Activated CD8-positive, alpha-beta memory T cell treated with anti-CD3 and anti-CD28 coated beads, Interleukin-2, amount 50 U/mL, for 24 hours (primary cell): ENCODE results near the gene STAP1.
"Not testable (repeated sequence)": the region's sequence is repeated elsewhere in the genome, so short reads cannot be mapped to it uniquely, and the experiment has no call there.

Experiments used
- DNase-seq: peaks from one replicate; pipeline ENCODE4 v3.0.0-alpha.2; 2020; ENCODE audit errors: extremely low read depth

The STAP1 gene, protein sequence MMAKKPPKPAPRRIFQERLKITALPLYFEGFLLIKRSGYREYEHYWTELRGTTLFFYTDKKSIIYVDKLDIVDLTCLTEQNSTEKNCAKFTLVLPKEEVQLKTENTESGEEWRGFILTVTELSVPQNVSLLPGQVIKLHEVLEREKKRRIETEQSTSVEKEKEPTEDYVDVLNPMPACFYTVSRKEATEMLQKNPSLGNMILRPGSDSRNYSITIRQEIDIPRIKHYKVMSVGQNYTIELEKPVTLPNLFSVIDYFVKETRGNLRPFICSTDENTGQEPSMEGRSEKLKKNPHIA

DNA sequence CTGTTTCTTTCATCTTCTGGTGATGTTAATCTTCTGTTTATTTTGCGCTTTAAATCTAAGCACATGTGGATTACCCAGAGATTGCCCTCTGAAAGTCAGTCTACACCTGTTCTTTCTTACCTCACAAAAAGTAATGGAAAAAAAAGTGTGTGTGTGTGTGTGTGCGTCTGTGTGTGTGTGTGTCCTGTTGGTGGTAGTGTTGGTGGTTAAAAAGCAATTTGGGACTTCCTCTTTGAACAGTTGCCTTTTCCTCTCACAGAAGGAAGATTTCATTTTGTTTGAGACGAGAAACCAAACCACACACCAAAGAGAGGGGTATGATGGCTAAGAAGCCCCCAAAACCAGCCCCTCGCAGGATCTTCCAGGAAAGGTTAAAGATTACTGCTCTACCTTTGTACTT, at the start of gene STAP1:
STAP1 (plus strand) TSS at position 235 of the 400 bp plus-strand sequence; CDS start at position 318, 83 bp downstream.
- no peak for DNase-seq

DNA sequence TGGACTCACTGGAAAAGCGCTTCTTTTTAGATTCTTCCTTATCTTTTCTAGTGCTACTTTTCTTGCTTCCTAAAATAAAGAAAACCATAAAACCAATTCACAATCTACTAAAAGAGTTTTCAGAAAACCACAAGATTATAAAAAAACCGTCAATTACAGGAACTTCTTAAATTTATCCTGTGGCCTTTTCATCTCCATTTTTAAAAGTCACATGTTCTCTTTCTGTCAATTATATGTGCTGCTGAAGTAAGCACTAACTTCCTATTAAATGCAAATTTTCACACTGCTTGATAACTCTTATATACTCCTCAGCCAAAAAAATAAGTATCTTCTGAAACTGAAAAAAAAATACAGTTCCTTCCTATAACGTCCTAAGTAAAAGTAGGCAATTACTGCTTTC, 46.0 kb upstream of the STAP1 start:
- DNase-seq: no peak

DNA sequence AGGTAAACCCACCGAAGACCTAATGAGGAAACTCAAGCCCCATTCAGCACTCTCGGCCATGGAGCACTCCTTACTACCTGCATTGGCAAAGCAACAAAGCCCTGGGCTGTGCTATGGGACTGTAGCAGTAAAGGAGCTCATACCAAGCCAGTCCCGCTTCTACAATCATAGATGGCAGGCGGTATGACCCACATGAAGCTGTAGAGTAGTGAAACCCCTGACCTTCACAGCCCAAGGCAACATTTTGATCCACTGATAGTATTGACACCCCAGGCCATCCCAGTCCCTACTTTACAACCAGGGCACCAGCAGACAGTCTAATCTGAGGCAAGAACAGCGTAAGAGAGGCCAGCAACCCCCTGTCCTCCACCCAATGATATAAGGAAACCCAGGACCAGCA, 38.4 kb upstream of the STAP1 start:
- no peak for DNase-seq

DNA sequence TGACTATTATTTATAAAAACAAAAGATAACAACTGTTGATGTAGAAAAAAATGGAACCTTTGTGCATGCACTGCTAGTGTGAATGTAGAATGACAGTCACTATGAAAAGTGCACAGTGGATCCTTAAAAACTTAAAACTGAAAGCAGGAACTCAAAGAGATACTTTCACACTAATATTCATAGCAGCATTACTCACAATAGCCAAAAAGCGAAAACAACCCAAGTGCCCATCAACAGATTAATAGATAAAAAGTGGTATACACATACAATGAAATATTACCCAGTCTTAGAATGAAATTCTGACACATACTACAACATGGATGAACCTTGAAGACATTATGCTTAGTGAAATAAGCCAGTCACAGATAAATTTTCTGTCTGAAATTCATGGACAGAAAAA, 37.0 kb upstream of the STAP1 start:
- DNase-seq: no peak

DNA sequence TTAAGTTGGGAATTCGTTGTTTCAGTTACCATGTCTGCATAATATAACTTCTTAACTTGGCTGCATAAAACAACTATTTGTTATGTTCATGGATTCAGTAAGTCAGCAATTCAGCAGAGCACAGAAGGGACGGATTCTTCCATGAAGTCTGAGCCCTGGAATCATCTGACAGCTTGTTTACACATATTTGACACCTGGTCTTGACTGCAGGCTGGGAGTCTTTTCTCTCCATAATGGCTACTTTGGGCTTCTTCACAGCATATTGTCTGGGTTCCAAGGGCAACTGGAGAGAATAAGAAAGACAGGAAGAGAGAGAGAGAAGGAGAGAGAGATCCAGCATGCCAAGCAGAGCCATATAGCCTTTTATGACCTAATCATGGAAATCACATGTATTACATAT, 36.3 kb upstream of the STAP1 start:
- no peak for DNase-seq

DNA sequence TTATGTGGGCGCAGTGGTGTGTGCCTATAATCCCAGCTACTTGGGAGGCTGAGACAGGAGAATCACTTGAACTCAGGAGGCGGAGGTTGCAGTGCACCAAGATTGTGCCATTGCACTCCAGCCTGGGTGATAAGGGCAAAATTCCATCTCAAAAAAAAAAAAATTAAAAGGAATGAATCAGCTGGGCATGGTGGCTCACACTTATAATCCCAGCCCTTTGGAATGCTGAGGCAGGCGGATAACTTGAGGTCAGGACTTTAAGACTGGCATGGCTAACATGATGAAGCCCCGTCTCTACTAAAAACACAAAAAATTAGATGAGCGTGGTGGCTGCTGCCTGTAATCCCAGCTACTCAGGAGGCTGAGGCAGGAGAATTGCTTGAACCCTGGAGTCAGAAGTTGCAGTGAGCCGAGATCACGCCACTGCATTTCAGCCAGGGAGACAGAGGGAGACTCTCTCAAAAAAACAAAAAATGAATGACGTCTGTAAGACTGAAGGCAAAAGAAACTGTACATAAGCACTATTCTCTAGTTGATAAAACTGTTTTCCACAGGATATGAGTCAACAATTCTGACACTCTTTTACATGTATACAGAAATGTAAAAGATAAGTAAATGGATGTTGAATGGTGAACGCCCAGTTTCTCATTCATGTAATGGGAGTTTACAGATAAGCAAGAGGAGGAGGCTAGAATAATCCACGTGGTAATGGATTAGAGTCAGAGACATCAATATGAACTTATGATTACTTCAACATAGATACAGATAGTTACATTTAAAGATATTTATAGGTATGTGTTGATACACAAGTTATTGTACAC, 35.5 kb upstream of the STAP1 start:
- DNase-seq: no peak

DNA sequence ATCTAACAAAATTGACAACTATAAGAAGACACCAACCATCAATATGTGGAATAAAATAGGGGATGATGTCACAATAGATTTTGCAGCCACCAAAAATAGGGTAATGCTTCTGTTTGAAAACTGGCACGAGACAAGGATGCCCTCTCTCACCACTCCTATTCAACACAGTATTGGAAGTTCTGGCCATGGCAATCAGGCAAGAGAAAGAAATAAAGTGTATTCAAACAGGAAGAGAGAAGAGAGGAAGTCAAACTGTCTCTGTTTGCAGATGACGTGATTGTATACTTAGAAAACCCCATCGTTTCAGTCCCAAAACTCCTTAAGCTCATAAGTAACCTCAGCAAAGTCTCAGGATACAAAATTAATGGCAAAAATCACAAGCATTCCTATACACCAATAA, 34.4 kb upstream of the STAP1 start:
- not testable (repeated sequence) for DNase-seq

DNA sequence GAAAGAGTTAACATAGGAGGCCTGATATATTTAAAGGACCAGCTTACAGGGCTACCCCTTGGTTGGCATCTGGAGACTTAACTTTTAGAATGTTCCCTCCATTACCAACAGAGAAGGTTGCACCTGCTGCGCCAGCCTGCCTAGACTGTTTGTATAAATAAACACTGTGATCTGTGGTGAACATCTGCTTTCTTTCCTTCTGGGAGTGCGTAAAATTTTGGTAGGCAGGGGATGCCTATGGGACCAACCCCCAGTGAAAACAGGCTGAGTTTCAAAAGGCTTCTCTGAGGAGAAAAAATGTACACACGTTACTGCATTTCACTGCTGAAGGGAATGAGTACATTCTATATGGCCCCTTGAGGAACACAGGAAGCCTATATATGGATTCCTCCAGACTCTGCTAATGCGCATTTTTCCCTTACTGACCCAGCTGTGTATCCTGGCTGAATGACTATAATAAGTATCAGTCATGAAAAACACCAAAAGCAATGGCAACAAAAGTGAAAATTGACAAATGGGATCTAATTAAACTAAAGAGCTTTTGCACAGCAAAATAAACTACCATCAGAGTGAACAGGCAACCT, 27.1 kb upstream of the STAP1 start:
- no peak for DNase-seq

DNA sequence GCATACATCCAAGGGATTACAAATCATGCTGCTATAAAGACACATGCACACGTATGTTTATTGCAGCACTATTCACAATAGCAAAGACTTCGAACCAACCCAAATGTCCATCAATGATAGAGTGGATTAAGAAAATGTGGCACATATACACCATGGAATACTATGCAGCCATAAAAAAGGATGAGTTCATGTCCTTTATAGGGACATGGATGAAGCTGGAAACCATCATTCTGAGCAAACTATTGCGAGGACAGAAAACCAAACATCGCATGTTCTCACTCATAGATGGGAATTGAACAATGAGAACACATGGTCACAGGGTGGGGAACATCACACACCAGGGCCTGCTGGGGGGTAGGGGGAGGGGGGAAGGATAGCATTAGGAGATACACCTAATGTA, 26.1 kb upstream of the STAP1 start:
- DNase-seq: not testable (repeated sequence)

DNA sequence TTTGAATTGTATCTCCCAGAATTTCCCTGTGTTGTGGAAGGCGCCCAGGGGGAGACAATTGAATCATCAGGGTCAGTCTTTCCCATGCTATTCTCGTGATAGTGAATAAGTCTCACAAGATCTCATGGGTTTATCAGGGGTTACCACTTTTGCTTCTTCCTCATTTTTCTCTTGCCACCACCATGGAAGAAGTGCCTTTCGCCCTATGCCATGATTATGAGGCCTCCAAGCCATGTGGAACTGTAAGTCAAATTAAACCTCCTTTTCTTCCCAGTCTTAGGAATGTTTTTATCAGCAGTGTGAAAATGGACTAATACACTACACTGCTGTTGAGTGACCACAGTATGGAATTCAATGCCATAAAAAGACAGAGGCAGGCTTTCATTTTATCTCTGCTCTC, 25.4 kb upstream of the STAP1 start:
- DNase-seq: no peak

DNA sequence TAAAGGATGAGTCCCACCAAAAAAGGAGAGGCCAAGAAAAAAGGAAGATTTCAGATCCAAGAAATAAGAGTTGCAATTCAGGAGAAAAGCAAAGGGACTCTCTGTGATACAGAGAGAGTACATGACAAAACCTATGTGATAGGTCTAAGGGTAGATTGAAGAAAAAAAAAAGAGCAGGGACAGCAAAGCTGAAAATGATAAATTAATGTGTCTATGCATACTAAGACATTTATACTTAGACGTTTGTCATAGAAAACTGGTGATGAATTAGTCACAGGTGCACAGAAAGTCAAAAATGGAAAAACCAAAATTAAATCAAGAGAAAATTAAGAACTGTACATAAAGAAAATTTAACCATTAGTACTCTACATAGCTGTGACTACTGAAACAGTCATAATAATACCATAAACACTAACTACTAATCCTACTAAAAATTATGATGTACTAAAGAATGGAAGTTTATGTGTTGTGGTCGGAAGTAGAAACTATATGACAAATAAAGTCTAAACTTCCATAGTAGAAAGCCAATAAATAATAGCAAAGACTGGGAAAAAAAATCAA, 23.2 kb upstream of the STAP1 start:
- DNase-seq: no peak

DNA sequence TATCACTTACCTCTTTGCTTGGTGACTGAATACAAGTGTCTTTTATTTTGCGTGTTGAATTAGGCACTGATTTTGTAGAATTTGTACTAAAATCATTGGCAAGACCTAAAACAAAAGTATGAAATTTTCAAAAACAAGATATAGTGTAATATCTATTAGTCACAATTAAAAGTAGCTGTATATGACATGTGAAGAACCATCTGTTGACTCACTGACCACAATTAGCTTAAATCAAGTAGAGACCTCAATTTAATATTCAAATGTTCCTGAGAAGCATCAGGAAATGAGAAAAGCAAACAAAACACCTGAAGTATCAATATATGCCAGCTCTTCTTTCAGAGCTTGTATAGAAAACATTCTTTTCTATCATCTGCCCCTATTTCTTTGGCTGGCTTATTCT, 18.7 kb upstream of the STAP1 start:
- no peak for DNase-seq

DNA sequence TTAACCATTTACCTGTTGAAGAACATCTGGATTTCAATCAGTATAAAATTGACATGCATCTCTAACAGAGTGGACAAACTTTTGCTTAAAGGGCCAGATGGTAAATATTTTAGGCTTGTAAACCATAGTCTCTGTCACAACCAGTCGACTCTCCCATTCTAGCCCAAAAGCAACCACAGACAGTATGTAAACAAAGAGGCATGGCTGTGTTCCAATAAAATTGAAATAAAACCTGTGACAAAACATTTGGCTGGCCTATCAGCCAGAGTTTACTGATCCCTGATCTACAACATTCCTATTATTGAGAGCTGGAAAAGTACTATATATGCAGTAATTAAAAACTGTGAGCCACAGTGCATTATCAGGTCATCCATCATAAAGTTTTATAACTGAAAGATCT, 16.5 kb upstream of the STAP1 start:
- DNase-seq: no peak

DNA sequence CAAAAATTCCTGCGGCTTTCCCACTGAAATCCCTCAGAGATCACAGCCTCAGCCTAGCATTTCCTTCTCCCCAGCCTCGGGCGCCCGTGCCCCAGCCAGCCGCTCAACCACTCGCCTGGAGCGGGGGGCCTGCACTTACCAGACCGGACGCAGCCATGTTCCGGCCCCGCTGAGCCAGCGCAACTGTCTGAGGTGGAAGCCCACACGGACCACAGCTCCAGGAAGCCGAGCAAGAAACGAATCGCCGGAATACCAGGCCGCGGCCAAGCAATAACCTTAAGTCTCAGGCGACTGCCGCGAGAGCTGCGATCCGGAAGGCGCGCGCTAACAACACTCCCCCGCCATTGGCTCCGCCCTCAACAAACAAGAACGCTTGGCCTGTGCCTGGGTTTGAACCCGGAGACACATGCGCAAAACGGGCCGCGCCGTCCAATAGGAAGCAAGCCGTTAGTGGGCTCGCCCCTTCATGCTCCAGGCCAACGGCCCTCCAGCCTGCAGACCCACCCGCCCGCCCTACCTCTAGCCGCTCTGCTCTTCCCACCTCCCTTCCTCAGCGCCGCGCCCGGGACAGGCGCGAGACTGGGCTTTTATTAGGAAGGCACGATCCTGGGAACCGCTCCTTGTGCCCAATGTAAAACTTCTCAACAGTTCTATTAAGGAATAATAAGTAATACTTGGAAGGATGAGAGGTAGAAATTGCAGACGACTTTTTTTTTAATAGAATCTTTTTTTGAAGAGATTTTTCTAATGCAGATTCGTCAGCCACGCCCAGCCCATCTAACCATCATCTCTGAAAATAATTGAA, 13.1 kb upstream of the STAP1 start, which contains the start of gene CENPC:
CENPC (minus strand) TSS at position 305 of the 805 bp plus-strand sequence; CDS start at position 157, 148 bp downstream.
- peak; percentile 88 for DNase-seq

DNA sequence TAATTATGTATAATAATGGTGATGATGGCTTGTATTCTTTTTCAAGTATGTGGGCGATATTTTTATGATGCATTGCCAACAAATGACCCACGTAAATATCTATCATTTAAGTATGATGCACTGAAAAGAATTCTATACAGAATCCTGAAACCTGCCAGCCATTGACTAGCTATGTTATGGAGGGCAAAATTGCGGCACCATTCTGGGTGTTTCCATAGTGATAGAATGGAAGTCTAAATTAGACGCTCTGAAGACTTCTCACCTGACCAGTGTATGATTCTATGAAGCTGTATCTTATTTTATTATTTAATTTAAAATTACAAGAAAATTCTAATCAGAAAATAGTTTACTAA, 12.5 kb upstream of the STAP1 start:
- no peak for DNase-seq

DNA sequence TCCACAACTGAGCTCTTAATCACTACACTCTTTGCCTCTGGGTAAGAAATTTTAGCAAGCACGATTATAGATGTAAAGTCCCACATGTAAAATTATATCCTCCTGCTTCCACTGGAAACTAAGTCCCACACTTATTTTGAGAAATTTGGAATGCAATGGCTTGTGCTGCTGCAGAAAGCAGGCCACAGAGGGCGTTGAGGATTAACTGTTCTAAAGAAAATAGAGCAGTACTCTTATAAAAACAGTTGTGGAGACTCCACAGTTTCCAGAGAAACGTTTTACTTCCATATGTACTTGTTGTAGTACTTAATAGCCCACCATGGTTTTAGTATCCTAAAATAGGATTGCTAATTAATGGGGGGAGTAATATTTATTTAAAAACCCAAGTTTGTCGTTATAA, 11.6 kb upstream of the STAP1 start:
- DNase-seq: no peak

DNA sequence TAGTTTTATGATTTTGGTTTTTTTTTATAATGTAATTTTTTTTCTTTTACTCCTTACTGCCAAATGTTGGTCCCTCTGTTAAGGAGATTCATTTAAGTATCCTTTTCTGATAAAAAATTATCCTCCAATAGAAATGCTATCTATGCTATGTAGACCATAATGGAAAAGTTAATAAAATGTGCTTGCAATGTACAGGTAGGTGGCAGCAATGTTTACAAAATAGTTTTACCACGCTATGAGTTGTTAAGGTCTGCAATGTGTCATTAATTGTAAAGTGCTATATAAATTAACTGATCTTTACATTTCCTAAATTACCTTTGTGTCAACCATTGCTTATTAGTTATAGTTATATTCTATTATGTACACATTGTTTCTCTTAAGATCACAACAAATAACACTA, 9.4 kb upstream of the STAP1 start:
- no peak for DNase-seq

DNA sequence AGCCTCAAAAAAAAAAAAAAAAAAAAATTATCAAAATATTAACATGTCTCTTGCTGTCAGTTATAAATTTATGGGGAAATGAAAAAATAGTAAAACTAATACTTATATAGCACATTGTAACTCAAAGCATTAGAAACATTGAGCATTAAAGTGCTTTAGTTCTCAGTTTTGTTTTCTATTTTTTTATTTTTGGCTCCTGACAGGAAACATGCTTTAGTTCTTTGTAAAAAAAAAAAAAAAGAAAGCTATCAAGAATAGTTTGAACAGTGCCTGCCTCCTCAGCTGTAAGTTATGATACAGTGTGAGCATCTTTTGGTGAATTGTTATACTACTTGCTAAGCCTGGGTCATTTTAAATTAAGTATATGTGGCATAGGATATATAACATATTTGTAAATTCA, 8.1 kb upstream of the STAP1 start:
- no peak for DNase-seq

DNA sequence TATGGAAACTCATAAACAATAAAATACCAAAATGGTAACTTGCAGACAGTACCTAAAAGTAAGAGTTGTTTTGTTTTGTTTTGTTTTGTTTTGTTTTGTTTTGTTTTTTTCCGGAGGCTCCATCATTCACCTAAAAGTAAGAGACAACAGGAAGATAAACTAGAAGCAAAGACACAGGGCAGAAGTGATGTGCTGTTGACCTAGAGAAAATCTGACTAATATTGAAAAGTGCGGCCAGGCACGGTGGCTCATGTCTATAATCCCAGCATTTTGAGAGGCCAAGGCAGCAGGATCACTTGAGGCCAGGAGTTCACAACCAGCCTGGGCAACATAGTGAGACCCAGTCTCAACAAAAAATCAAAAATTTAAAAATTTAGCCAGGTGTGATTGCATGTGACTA, 7.7 kb upstream of the STAP1 start:
- DNase-seq: no peak

DNA sequence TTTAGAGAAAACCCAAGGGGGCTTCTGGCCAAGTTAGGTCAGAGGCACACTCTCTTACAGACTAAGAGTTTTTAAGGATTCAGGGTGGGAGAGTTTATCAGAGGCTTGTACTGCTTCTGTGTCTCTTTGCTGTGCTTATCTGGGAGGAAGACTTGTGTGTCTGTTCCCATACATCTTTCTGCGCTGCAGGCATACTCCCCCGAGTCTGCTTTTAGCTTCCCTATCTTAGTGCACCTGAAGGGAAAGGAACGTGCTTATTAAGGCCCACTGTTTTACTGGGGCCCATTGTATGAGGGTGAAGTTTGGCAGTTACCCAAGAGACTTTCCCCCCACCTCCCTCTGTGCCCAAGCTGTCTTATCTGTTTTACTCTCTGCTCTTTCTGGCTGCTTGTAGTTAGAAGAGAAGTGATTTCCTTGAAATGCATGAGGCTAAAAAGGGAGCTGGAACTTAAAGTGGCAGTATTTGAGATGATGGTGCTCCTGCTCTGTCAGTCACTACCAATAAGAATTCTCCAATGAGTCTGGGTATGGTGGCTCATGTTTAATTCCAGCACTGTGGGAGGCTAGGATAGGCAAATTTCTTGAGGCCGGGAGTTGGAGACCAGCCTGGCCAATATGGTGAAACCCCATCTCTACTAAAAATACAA, 6.3 kb upstream of the STAP1 start:
- not testable (repeated sequence) for DNase-seq

DNA sequence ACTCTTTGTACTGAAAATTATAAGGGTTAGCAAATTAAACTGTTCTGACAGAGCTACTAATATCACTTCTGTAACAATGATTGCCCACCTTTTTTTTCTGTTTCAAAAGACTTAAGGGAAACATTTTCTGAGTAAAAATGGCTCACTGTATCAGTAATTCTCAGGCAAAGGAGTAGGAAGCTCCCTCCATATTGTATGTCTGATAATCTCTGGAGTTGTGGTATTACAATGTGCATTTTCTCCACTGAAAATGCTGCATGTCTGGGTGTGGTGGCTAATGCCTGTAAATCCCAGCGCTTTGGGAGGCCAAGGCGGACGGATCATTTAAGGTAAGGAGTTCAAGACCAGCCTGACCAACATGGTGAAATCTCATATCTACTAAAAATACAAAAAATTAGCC, 4.4 kb upstream of the STAP1 start:
- DNase-seq: no peak
